Fibroblast of skin of right quadriceps (primary cell): ENCODE measurements around the gene BCAR1.

Experiments
- DNase-seq: peaks from one replicate; pipeline ENCODE4 v3.0.0-alpha.2; 2013

Gene BCAR1

GRCh38 chr16:75203667-75204409 lies 47.6 kb downstream of the BCAR1 start:
- DNase-seq, result no peak

- DNase-seq, result no peak
These were observed 48.3 kb downstream of the BCAR1 start for GRCh38 chr16:75203096-75203495.

DNA sequence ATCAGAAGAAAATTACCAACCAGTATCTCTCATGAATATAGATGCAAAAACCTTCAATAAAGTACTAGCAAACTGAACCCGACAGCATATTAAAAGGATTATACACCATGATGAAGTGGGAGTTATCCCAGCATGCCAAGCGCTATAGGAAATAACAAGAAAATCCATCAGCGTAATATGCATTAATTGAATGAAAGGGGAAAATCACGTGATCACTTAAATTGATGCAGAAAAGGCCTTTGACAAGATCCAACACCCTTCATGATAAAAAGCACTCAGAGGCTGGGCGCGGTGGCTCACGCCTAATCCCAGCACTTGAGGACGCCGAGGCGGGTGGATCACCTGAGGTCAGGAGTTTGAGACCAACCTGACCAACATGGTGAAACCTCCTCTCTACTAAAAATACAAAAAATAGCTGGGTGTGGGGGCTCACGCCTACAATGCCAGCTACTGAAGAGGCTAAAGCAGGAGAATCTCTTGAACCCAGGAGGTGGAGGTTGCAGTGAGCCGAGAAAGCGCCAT lies 49.3 kb downstream of the BCAR1 start:
- no peak for DNase-seq

DNA sequence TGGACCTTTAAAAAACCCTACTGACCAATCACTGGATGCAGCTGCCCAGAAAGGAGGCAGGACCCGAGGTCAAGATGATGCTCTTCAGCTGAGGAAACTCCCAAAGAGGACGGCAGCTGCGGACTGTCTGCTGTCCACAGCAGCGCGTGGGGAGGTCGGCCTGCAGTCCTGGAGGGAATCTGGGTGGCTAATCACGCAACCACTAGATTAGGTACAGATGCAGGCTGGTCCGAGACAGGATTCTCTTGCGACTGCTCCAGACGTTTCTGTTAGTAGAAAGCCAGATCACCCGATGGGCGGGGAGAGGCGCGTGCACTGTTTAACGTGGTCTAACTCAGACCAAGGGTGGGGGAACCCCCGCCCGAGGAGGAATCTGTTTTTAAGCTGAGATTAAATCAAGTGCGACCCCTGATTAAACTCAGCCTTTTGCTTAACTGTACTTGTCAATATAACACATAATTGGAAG lies 53.3 kb downstream of the BCAR1 start:
- peak; percentile 12 for DNase-seq

- no peak for DNase-seq
These were observed 53.8 kb downstream of the BCAR1 start for GRCh38 chr16:75197522-75198134.

DNA sequence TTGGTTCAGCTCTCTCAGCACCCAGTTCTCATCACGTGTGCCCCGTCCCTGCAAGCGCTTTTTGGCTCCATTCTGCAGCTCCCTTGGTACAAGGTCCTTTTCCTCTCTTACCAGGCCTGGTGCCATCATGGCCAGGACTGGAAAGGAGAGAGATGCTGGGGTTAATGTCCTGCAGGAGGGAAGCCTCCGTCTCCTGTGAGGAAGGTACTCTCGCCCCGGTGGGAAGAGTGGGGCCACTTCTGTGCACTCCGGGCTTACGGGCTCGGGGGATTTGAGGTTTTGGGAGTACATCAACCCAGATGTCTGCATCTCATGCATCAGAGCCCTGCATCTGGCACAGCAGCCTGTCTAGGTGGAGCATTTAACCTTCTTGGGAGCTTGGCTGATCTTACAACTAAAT lies 54.6 kb downstream of the BCAR1 start:
- DNase-seq, result no peak

DNA sequence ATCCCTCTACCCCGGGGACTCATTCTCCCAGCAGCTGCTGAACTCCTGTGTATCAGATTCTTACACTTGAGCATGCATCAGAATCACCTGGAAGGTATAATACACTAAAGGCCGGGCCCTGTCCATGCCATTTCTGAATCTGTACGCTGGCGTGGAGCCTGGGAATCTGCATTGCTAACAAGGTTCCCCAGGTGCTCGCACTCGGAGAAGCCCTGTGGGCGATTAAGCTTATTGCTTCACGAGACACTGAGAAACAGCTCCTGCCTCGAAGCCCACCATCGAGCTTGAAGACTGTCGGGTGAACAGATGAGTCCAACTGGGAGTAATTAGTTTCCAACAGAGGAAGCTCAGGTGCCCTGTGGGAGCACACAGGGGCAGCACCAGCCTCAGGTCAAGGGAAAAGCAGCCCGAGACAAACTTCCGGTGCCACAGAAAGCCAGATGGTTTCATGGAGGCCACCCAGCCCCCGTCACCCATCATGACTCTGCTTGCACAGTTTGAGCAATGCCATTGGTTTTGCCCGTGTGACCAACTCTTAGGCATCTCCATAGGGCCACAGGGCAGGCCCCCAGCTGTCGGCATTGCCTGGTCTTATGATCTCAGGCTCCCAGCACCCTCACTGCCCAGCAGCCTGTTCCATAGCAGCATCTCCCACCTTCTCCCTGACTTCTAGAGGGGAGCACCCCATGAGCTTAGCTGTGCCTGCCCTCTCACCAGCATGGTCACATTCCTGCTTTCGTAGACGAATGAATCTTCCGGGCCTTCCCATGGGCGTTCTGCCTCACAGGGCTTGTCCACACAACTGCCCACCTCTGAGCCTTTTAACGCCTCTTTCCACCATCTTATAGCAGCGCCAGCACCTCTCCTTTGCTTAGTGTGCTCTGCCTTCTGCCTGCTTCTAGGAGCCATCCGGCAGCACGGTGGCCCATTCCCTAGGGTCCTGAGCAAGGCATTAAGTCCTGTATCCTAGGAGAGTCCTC lies 55.3 kb downstream of the BCAR1 start:
- no peak for DNase-seq

DNA sequence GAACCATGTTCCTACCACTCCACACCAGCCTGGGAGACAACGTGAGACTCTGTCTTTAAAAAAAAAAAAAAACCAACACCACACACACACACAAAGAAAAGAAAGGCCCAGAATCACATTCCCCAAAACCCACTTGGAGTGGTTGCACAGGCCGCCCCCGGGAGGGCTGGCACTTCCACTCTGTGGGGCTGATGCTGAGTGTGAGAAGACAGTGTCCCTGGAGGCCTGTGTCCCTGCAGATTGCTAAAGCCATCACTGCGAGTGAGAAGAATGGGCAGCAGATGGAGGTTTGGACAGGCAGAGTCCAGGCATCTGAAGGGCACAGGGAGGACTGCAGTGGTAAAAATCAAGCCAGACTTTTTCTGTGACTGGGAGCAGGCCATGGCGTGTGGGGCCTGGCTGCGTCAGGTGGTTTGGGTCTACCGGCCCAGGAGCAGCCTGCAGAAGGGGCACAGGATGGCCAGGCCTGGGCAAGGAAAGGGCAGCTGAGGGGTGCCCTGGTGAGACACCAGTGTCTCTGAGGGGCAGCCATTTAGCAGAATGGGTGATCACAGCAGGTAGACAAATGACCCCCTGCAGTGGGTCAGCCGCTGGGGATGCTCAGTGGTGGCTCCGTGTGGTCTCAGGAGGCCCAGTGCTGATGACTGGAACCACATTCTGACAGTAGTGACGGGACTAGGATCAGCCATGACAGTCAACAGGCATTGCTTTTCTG lies 57.5 kb downstream of the BCAR1 start:
- no peak for DNase-seq

- no peak for DNase-seq
These were observed 58.2 kb downstream of the BCAR1 start for GRCh38 chr16:75193265-75193650.

- DNase-seq, result no peak
These were observed 58.7 kb downstream of the BCAR1 start for GRCh38 chr16:75192606-75193264.

DNA sequence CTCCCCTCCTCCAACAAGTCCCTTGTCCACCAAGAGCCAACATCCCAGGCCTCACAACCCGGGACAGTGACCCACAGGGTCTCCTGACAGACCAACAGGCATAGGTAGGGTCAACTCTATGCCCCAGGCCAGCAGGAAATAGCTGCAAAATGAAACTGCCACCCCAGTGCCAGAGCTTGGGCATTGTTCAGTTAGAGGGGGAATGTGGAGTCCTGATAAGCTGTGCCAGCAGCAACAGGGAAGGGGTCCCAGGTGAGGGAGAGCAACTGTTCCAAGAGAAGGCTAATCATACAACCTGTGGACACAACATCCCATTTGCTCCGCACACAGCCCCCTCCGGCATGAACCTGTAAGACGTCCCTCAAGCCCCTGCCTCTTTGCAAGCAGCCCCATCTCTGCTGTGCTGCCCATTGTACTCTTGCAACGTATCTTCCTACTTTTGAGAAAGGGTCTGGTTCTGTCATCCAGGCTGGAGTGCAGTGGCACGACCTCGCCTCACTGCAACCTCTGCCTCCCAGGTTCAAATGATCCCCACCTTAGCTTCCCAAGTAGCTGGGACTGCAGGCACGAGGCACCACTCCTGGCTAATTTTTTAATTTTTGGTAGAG lies 61.7 kb downstream of the BCAR1 start:
- DNase-seq, result no peak

GRCh38 chr16:75188832-75189477 lies 62.5 kb downstream of the BCAR1 start:
- no peak for DNase-seq

GRCh38 chr16:75181630-75182029 lies 69.8 kb downstream of the BCAR1 start:
- no peak for DNase-seq

GRCh38 chr16:75179208-75179607 lies 72.2 kb downstream of the BCAR1 start:
- DNase-seq, result no peak
